HL-60 (cell line): ENCODE data around the gene IFNL2.

Experiments
- CTCF ChIP-seq: IDR thresholded peaks from one replicate; pipeline ENCODE4 v1.5.1; 2011; ENCODE audit warnings: low read length, control low read depth, inconsistent platforms; ENCODE audit not compliant: insufficient read depth
- POLR2AphosphoS5 ChIP-seq: IDR thresholded peaks from 2 replicates; pipeline ENCODE4 v1.6.1; 2012; ENCODE audit warnings: low read depth

GRCh38 chr19:39301021-39301420, 32.8 kb downstream of the IFNL2 start:
- TF ChIP-seq CTCF (no peak), POLR2AphosphoS5 (no peak)
